ENCODE data around the gene RXRG.

DNA sequence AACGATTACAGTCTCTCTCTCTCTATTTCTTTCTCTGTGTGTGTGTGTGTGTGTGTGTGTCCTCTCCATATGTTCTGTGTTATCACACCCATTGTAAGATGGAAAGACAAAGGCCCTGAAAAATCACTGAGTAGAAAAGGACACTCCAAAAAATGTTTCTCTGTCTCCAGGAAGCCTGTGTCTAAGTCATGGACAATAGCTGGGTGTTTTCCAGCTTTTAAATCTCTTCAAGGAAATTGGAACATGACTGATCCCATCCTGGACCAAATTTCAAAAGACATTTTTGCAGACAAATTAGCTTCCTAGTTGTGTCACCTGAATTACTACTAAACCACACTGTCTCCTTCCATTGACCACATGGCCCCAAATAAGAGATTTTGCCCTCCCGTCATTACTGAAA is 57.4 kb downstream of the RXRG start:
- TF ChIP-seq CTCF (IDR thresholded peaks at IDR 0.05; ENCODE audit: low read length) (no peak), EZH2 (IDR thresholded peaks at IDR 0.05; ENCODE audit: borderline replicate concordance, low read length) (no peak)
